H1 (cell line): ENCODE data around the gene GRM7. TPM values are rescaled to one million over a fixed set of nuclear protein-coding genes. Genes with fewer than 3 reads are reported as not detected.

Source experiments
- ASH2L ChIP-seq: fragments of 200-600, 300-600 bp; sonication (generic); IDR thresholded peaks from one replicate; pipeline ENCODE4 v1.7.1; 2017; ENCODE audit warnings: low read length
- SUZ12 ChIP-seq: fragments of 200-600 bp; sonication (generic); IDR thresholded peaks from 2 replicates; pipeline ENCODE4 v1.6.1; 2012; ENCODE audit warnings: mild to moderate bottlenecking, inconsistent platforms, low read length, moderate library complexity, mixed read lengths
- polyA plus RNA-seq, 7 experiments: library from polyadenylated mRNA; depleted of rRNA in 3 of 7; stranded (reverse) in 5 of 7; unstranded in 2 of 7; fragments of >200 nt in 5 of 7; fragments of 200-250 nt in 2 of 7; gene quantifications; 1 replicate in 5 of 7; 2 replicates in 1 of 7; 4 replicates in 1 of 7; pipeline versions ENCODE4 v1.2.1 to v1.2.3, GENCODE V29; 2011 to 2013; ENCODE audit warnings: missing spikeins in 2 of 7, mixed read lengths in 2 of 7
- total RNA-seq: library from RNA; stranded (reverse); fragmentation: NEBNext Ultra II Directional; extraction: Animal tissue kit (Norgen Biotek cat#: 25700); gene quantifications from 2 replicates; pipeline ENCODE4 v1.2.1, GENCODE V29; 2021
- TF ChIP-seq, protein P1 (sequence below): fragments of 300-600 bp; sonication (generic); IDR thresholded peaks from 2 replicates; pipeline ENCODE4 v1.7.1; 2012; ENCODE audit warnings: low read length, moderate library complexity, mild to moderate bottlenecking, inconsistent platforms; ENCODE audit not compliant: insufficient replicate concordance
- TF ChIP-seq, protein P2 (sequence below): IDR thresholded peaks from 2 replicates; pipeline ENCODE4 v1.6.1; 2012; ENCODE audit warnings: low read length, inconsistent platforms
- TF ChIP-seq, protein P3 (sequence below): IDR thresholded peaks from 2 replicates; pipeline ENCODE4 v1.6.1; 2011; ENCODE audit warnings: low read length, improper control_type of control experiment

Gene GRM7
- total and polyA plus RNA-seq, 2 of the 8 experiments (the other 6 are each of a cell fraction or from before 2014, with no cell fraction given), result 0.17 to 0.24 TPM

DNA sequence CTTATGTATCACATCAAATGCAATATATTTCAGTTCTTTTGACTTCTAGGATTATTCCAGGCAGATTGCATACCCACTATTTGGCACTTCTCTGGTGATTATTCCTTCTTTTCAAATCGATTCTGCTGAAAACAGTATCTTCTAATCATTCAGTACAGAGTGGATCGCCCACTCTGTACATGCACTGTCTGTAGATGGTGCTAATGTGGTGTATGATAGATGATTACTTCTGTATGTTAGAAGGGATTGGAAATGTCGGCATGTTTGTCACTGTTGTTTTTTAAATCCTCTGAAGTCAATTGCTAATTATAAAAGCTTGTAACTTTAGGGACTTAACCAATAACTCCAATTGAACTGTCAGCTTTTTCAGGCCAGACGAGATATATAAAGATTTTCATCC is 642.5 kb downstream of the GRM7 start (continued):
- TF ChIP-seq, protein P1, sequence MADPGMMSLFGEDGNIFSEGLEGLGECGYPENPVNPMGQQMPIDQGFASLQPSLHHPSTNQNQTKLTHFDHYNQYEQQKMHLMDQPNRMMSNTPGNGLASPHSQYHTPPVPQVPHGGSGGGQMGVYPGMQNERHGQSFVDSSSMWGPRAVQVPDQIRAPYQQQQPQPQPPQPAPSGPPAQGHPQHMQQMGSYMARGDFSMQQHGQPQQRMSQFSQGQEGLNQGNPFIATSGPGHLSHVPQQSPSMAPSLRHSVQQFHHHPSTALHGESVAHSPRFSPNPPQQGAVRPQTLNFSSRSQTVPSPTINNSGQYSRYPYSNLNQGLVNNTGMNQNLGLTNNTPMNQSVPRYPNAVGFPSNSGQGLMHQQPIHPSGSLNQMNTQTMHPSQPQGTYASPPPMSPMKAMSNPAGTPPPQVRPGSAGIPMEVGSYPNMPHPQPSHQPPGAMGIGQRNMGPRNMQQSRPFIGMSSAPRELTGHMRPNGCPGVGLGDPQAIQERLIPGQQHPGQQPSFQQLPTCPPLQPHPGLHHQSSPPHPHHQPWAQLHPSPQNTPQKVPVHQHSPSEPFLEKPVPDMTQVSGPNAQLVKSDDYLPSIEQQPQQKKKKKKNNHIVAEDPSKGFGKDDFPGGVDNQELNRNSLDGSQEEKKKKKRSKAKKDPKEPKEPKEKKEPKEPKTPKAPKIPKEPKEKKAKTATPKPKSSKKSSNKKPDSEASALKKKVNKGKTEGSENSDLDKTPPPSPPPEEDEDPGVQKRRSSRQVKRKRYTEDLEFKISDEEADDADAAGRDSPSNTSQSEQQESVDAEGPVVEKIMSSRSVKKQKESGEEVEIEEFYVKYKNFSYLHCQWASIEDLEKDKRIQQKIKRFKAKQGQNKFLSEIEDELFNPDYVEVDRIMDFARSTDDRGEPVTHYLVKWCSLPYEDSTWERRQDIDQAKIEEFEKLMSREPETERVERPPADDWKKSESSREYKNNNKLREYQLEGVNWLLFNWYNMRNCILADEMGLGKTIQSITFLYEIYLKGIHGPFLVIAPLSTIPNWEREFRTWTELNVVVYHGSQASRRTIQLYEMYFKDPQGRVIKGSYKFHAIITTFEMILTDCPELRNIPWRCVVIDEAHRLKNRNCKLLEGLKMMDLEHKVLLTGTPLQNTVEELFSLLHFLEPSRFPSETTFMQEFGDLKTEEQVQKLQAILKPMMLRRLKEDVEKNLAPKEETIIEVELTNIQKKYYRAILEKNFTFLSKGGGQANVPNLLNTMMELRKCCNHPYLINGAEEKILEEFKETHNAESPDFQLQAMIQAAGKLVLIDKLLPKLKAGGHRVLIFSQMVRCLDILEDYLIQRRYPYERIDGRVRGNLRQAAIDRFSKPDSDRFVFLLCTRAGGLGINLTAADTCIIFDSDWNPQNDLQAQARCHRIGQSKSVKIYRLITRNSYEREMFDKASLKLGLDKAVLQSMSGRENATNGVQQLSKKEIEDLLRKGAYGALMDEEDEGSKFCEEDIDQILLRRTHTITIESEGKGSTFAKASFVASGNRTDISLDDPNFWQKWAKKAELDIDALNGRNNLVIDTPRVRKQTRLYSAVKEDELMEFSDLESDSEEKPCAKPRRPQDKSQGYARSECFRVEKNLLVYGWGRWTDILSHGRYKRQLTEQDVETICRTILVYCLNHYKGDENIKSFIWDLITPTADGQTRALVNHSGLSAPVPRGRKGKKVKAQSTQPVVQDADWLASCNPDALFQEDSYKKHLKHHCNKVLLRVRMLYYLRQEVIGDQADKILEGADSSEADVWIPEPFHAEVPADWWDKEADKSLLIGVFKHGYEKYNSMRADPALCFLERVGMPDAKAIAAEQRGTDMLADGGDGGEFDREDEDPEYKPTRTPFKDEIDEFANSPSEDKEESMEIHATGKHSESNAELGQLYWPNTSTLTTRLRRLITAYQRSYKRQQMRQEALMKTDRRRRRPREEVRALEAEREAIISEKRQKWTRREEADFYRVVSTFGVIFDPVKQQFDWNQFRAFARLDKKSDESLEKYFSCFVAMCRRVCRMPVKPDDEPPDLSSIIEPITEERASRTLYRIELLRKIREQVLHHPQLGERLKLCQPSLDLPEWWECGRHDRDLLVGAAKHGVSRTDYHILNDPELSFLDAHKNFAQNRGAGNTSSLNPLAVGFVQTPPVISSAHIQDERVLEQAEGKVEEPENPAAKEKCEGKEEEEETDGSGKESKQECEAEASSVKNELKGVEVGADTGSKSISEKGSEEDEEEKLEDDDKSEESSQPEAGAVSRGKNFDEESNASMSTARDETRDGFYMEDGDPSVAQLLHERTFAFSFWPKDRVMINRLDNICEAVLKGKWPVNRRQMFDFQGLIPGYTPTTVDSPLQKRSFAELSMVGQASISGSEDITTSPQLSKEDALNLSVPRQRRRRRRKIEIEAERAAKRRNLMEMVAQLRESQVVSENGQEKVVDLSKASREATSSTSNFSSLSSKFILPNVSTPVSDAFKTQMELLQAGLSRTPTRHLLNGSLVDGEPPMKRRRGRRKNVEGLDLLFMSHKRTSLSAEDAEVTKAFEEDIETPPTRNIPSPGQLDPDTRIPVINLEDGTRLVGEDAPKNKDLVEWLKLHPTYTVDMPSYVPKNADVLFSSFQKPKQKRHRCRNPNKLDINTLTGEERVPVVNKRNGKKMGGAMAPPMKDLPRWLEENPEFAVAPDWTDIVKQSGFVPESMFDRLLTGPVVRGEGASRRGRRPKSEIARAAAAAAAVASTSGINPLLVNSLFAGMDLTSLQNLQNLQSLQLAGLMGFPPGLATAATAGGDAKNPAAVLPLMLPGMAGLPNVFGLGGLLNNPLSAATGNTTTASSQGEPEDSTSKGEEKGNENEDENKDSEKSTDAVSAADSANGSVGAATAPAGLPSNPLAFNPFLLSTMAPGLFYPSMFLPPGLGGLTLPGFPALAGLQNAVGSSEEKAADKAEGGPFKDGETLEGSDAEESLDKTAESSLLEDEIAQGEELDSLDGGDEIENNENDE, result no peak
- TF ChIP-seq SUZ12 (no peak), ASH2L (no peak)
- TF ChIP-seq, protein P2, sequence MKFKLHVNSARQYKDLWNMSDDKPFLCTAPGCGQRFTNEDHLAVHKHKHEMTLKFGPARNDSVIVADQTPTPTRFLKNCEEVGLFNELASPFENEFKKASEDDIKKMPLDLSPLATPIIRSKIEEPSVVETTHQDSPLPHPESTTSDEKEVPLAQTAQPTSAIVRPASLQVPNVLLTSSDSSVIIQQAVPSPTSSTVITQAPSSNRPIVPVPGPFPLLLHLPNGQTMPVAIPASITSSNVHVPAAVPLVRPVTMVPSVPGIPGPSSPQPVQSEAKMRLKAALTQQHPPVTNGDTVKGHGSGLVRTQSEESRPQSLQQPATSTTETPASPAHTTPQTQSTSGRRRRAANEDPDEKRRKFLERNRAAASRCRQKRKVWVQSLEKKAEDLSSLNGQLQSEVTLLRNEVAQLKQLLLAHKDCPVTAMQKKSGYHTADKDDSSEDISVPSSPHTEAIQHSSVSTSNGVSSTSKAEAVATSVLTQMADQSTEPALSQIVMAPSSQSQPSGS, result no peak
- TF ChIP-seq, protein P3, sequence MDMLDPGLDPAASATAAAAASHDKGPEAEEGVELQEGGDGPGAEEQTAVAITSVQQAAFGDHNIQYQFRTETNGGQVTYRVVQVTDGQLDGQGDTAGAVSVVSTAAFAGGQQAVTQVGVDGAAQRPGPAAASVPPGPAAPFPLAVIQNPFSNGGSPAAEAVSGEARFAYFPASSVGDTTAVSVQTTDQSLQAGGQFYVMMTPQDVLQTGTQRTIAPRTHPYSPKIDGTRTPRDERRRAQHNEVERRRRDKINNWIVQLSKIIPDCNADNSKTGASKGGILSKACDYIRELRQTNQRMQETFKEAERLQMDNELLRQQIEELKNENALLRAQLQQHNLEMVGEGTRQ, result no peak
